Mesodermal cell (in vitro differentiated cells): ENCODE results near the gene SNRPN.
"Not testable (repeated sequence)": the region's sequence is repeated elsewhere in the genome, so short reads cannot be mapped to it uniquely, and the experiment has no call there.

Experiments
- H3K27ac ChIP-seq: 2 replicates; pipeline ENCODE4 v1.7.0; 2013; ENCODE audit warnings: mild to moderate bottlenecking, low read depth, low read length, moderate library complexity; ENCODE audit not compliant: severe bottlenecking
- H3K36me3 ChIP-seq: 2 replicates; pipeline ENCODE4 v1.7.1; 2013; ENCODE audit warnings: mild to moderate bottlenecking, low read length, moderate library complexity; ENCODE audit not compliant: control insufficient read depth, insufficient read depth
- H3K4me1 ChIP-seq: one replicate; pipeline ENCODE4 v1.7.1; 2013; ENCODE audit warnings: mild to moderate bottlenecking, low read length; ENCODE audit not compliant: insufficient read depth, control insufficient read depth, poor library complexity, severe bottlenecking
- H3K4me3 ChIP-seq: 2 replicates; pipeline ENCODE4 v1.7.0; 2013; ENCODE audit warnings: low read length, control low read depth, mild to moderate bottlenecking; ENCODE audit not compliant: insufficient read depth, poor library complexity, severe bottlenecking; ENCODE audit errors: extremely low read depth
- H3K9me3 ChIP-seq: 2 replicates; pipeline ENCODE4 v1.7.1; 2013; ENCODE audit warnings: mild to moderate bottlenecking, low read length, moderate library complexity; ENCODE audit not compliant: control insufficient read depth
- WGBS, 2 experiments: methylation state at CpG; one replicate each; pipeline ENCODE4 v1.1.5; 2013; ENCODE audit warnings: missing lambda C conversion rate in 2 of 2; ENCODE audit not compliant: insufficient coverage in 2 of 2; 5-methylcytosine and 5-hydroxymethylcytosine counted together

The SNRPN gene

GRCh38 chr15:24971052-24971451, 16.3 kb downstream of the SNRPN start:
- Histone ChIP-seq H3K4me3 (no peak overlapping the region), H3K9me3 (no peaks in the 10 kb centered on the region), H3K4me1 (no peaks in the 10 kb centered on the region), H3K27ac (no peak overlapping the region), H3K36me3 (peaks cover 54% of the 10 kb centered on the region)
- 75% methylated on average over 1 of the region's 3 CpGs; no CpG with 5 or more reads in 1 of the 2 experiments for WGBS, 2 experiments

GRCh38 chr15:24971772-24972171, 17.0 kb downstream of the SNRPN start:
- Histone ChIP-seq H3K4me1 (no peaks in the 10 kb centered on the region), H3K4me3 (no peak overlapping the region), H3K36me3 (peaks cover 49% of the 10 kb centered on the region), H3K9me3 (no peaks in the 10 kb centered on the region), H3K27ac (no peak overlapping the region)
- 93 to 98% methylated on average over 8 of the region's 8 CpGs for WGBS, 2 experiments

- 83 to 100% methylated on average over 1 to 3 of the region's 5 CpGs for WGBS, 2 experiments
- H3K4me1 ChIP-seq, H3K9me3 ChIP-seq, H3K27ac ChIP-seq, H3K4me3 ChIP-seq: not testable (repeated sequence)
- peaks cover 49% of the 10 kb centered on the region for H3K36me3 ChIP-seq
These were observed 17.9 kb downstream of the SNRPN start for GRCh38 chr15:24972707-24973106.

- H3K36me3 ChIP-seq: peaks cover 57% of the 10 kb centered on the region
- WGBS, 2 experiments: 84 to 100% methylated on average over 1 to 2 of the region's 3 CpGs
These were observed 22.1 kb downstream of the SNRPN start for GRCh38 chr15:24976932-24977331.

DNA sequence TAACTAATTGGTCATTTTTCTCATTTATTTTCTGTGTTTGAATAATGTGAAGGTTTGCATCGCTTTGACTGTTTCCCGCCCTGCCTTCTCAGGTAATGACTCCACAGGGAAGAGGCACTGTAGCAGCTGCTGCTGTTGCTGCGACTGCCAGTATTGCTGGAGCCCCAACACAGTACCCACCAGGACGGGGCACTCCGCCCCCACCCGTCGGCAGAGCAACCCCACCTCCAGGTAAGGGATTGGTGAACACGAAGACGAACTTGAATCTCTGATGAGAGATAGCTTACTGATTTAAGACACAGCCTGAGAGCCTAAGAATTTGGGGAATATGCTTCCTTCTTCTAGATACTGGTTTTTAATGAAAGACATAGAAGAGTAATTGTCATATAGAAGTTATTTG, 22.9 kb downstream of the SNRPN start:
- 81 to 90% methylated on average over 7 of the region's 9 CpGs for WGBS, 2 experiments
- no peaks in the 10 kb centered on the region for H3K4me1 ChIP-seq
- H3K4me3 ChIP-seq: no peak overlapping the region
- peaks cover 62% of the 10 kb centered on the region for H3K36me3 ChIP-seq
- peaks cover 13% of the 10 kb centered on the region for H3K9me3 ChIP-seq
- H3K27ac ChIP-seq: no peak overlapping the region

More at GRCh38 chr15:24976932-24977331, 22.1 kb downstream of the SNRPN start:
- Histone ChIP-seq H3K4me1 (no peaks in the 10 kb centered on the region), H3K9me3 (peaks cover 10% of the 10 kb centered on the region), H3K27ac (no peak overlapping the region), H3K4me3 (no peak overlapping the region)

- Histone ChIP-seq H3K9me3 (peaks cover 20% of the 10 kb centered on the region), H3K36me3 (peaks cover 34% of the 10 kb centered on the region), H3K4me1 (no peaks in the 10 kb centered on the region), H3K27ac (no peak overlapping the region), H3K4me3 (no peak overlapping the region)
- WGBS, 2 experiments: 96 to 97% methylated on average over 4 to 7 of the region's 7 CpGs
These were observed 30.4 kb downstream of the SNRPN start for GRCh38 chr15:24985224-24985623.

DNA sequence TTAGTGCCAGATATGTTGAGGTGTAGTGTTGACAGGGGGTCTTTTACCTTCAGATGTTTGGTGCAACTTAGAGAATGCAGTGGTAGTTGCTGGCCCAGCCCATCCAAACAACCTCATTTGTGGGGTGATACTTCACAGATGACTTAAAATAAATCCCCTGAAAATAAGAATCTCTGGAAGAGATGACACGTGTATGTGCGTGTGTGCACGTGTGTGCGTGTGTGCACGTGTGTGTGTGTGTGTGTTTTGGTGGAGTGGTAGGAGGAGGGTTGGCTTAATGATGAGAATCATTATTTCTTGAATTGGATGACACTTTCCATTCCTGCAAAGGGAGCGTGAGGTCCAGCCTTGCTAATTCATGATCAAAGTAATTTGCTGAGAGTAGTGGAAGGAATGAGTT, 31.9 kb downstream of the SNRPN start:
- 83 to 87% methylated on average over 4 to 6 of the region's 6 CpGs for WGBS, 2 experiments
- Histone ChIP-seq H3K36me3 (peaks cover 39% of the 10 kb centered on the region), H3K4me3 (no peak overlapping the region), H3K9me3 (peaks cover 21% of the 10 kb centered on the region), H3K27ac (no peak overlapping the region), H3K4me1 (no peaks in the 10 kb centered on the region)

DNA sequence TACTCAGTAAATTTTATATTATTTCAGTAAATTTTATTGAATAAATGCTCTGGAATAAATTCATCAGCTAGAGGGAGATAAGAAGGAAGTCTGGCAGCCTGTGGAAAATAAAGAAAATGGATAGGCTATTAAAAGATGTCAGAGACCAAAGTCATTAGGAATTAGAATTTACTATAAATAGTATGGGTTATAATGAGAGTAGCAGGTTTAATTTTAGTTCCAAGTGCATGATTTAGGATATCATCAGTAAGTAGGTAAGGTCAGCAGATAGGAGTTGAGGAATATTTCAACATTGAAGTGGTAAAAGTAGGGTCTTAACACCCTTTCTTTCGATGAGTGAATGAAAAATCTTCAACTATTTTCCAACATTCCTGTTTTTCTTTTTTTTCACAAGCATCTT, 64.6 kb downstream of the SNRPN start:
- Histone ChIP-seq H3K4me3 (no peak overlapping the region), H3K36me3 (peaks cover 20% of the 10 kb centered on the region), H3K9me3 (peaks cover 5% of the 10 kb centered on the region), H3K27ac (no peak overlapping the region), H3K4me1 (no peaks in the 10 kb centered on the region)
- WGBS, 2 experiments: no CpG with 5 or more reads among the region's 1 CpG

GRCh38 chr15:25022233-25022632, 67.4 kb downstream of the SNRPN start:
- Histone ChIP-seq H3K9me3 (peaks cover 24% of the 10 kb centered on the region), H3K27ac (no peak overlapping the region), H3K4me1 (no peaks in the 10 kb centered on the region), H3K4me3 (no peak overlapping the region), H3K36me3 (peaks cover 42% of the 10 kb centered on the region)
- WGBS, 2 experiments: no CpG with 5 or more reads among the region's 2 CpGs
